HFFc6 (cell line): ENCODE data around the gene FHOD3. TPM values are rescaled to one million over a fixed set of nuclear protein-coding genes. Genes with fewer than 3 reads are reported as not detected.

Experiments used
- DNase-seq: peaks from one replicate; pipeline ENCODE4 v3.0.0-alpha.2; 2018
- H3K27ac Mint-ChIP-seq: 2 replicates; pipeline ENCODE4 v1.8.0; 2020; ENCODE audit warnings: mild to moderate bottlenecking, mixed read lengths
- H3K27me3 Mint-ChIP-seq: 2 replicates; pipeline ENCODE4 v1.8.0; 2021; ENCODE audit warnings: mild to moderate bottlenecking, moderate library complexity, mixed read lengths; ENCODE audit not compliant: insufficient read depth
- H3K36me3 Mint-ChIP-seq: 2 replicates; pipeline ENCODE4 v1.8.0; 2021; ENCODE audit warnings: low read depth, mixed read lengths
- H3K4me1 Mint-ChIP-seq: 2 replicates; pipeline ENCODE4 v1.8.0; 2020; ENCODE audit warnings: low read depth, mixed read lengths
- H3K4me3 Mint-ChIP-seq: 2 replicates; pipeline ENCODE4 v1.8.0; 2020; ENCODE audit warnings: mild to moderate bottlenecking, moderate library complexity, mixed read lengths
- H3K9me3 Mint-ChIP-seq: 2 replicates; pipeline ENCODE4 v1.8.0; 2020; ENCODE audit warnings: mild to moderate bottlenecking, mixed read lengths
- total RNA-seq, 6 experiments: library from RNA; stranded (reverse); fragmentation: NEBNext Ultra II Directional; extraction: Animal tissue kit (Norgen Biotek cat#: 25700); gene quantifications; 2 replicates in 1 of 6; 3 replicates in 5 of 6; pipeline ENCODE4 v1.2.3, GENCODE V29; 2021
- TF ChIP-seq, protein P1 (sequence below): fragments of 200-600 bp; sonication (generic); IDR thresholded peaks from 2 replicates; pipeline ENCODE4 v1.5.0; 2021; ENCODE audit warnings: antibody characterized with exemption, mild to moderate bottlenecking

Gene FHOD3
- total RNA-seq, 6 experiments from 2014 or later: 32.8 to 67.6 (median 61.4) TPM

DNA sequence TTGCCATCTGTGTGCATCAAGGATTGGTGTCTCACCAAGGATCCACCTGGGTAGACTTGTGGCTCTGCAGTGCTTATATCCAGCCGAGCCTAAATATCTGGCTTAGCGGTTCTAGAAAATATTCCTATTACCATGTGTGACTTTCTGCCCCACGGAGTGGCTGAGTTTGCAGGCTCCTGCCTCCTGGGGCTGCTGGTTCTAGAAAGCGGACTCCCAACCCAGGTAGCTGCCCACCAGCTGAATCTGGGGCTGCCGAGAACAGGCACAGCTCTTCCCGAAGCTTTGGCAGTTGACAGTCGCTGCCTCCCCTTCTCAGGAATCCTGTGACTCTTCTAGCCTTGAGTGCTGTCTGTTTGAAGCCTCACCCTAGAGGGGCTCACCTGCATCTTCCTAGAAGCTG, 426.7 kb downstream of the FHOD3 start:
- Mint-ChIP-seq H3K27ac (no peak overlapping the region; the same call in 1 of the 2 replicates), H3K9me3 (no peaks in the 10 kb centered on the region), H3K36me3 (peaks cover 19% of the 10 kb centered on the region), H3K4me3 (no peak overlapping the region), H3K27me3 (peaks cover 6% of the 10 kb centered on the region), H3K4me1 (peaks cover 5% of the 10 kb centered on the region)
- DNase-seq: no peak
- TF ChIP-seq, protein P1, sequence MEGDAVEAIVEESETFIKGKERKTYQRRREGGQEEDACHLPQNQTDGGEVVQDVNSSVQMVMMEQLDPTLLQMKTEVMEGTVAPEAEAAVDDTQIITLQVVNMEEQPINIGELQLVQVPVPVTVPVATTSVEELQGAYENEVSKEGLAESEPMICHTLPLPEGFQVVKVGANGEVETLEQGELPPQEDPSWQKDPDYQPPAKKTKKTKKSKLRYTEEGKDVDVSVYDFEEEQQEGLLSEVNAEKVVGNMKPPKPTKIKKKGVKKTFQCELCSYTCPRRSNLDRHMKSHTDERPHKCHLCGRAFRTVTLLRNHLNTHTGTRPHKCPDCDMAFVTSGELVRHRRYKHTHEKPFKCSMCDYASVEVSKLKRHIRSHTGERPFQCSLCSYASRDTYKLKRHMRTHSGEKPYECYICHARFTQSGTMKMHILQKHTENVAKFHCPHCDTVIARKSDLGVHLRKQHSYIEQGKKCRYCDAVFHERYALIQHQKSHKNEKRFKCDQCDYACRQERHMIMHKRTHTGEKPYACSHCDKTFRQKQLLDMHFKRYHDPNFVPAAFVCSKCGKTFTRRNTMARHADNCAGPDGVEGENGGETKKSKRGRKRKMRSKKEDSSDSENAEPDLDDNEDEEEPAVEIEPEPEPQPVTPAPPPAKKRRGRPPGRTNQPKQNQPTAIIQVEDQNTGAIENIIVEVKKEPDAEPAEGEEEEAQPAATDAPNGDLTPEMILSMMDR: no peak

DNA sequence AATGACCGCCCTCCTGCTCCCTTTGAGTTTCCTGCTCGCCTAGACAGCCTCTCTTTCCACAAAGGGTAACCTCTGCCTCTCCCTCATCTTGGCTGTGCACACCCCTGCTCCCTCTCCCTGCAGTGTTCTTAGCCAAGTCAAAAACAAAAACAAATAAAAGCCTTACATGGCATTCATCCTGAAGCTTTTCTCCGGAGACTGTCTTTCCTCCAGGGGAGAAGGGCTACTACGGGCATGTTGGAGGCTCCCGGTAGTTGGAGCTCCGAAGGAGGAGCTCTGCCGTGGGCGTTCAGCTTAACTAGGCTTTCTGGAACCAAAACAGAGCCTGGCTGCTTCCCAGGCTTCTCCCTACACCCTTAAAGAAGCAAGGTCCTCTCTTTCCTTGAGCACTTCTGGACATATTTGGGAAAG, 427.1 kb downstream of the FHOD3 start:
- no peak for DNase-seq
- Mint-ChIP-seq H3K27ac (peak overlapping the region; percentile 24; the same call in 1 of the 2 replicates), H3K27me3 (peaks cover 6% of the 10 kb centered on the region), H3K4me3 (no peak overlapping the region), H3K36me3 (peaks cover 16% of the 10 kb centered on the region), H3K4me1 (peaks cover 6% of the 10 kb centered on the region), H3K9me3 (no peaks in the 10 kb centered on the region)
- TF ChIP-seq, protein P1: no peak

- Mint-ChIP-seq H3K27me3 (peaks cover 5% of the 10 kb centered on the region), H3K4me3 (no peak overlapping the region), H3K36me3 (peaks cover 37% of the 10 kb centered on the region), H3K9me3 (no peaks in the 10 kb centered on the region), H3K27ac (no peak overlapping the region), H3K4me1 (peaks cover 6% of the 10 kb centered on the region)
- DNase-seq: no peak
- TF ChIP-seq, protein P1: no peak
Observed at GRCh38 chr18:36728345-36728744, 430.8 kb downstream of the FHOD3 start.

DNA sequence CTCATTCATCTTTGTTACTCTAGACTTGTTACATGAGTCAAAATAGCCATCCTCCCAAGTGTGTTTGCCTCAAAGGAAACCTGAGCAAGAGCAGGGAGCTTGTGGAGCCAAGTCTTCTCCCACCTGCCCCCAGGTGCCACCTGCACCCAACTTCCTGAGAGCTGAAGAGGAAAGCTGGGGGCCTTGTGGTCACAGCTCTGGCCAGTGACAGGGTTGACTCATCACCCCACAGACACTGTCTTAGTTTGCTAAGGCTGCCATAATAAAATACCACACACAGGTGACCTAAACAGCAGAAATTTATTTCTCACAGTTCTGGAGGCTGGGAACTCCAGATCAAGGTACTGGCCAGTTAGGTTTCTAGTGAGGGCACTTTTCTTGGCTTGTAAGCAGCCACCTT, 431.7 kb downstream of the FHOD3 start:
- peaks cover 5% of the 10 kb centered on the region for H3K27me3 Mint-ChIP-seq

DNA sequence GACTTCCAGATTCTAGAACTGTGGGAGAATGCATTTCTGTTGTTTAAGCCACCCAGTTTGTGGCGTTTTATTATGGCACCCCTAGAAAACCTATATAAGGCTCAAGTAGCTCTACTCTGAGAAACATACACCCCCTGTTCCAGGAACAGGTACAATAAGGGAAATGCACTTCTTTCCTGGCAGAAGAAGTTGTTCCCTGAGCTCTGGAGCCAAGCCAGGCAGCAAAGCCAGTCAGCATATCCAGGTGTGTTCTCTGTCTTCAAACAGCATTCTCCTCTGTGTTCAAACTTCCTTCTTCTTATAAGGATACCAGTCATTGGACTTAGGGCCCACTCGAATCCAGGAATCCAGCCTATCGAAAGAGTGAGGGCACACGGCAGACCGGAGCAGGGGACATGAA, 434.8 kb downstream of the FHOD3 start:
- Mint-ChIP-seq H3K27me3 (peaks cover 2% of the 10 kb centered on the region), H3K36me3 (peaks cover 33% of the 10 kb centered on the region), H3K27ac (no peak overlapping the region), H3K4me3 (no peak overlapping the region), H3K4me1 (peaks cover 6% of the 10 kb centered on the region), H3K9me3 (no peaks in the 10 kb centered on the region)
- TF ChIP-seq, protein P1: no peak
- DNase-seq: no peak

More for the DNA sequence above, 431.7 kb downstream of the FHOD3 start:
- TF ChIP-seq, protein P1: no peak
- peak overlapping the region; percentile 26; the same call in 1 of the 2 replicates for H3K27ac Mint-ChIP-seq
- DNase-seq: no peak
- H3K9me3 Mint-ChIP-seq: no peaks in the 10 kb centered on the region
- no peak overlapping the region for H3K4me3 Mint-ChIP-seq
- H3K4me1 Mint-ChIP-seq: peaks cover 6% of the 10 kb centered on the region
- H3K36me3 Mint-ChIP-seq: peaks cover 33% of the 10 kb centered on the region

GRCh38 chr18:36733150-36733549, 435.6 kb downstream of the FHOD3 start:
- no peak for DNase-seq
- peaks cover 2% of the 10 kb centered on the region for H3K27me3 Mint-ChIP-seq
- no peaks in the 10 kb centered on the region for H3K9me3 Mint-ChIP-seq
- no peak overlapping the region for H3K27ac Mint-ChIP-seq
- H3K4me3 Mint-ChIP-seq: no peak overlapping the region
- peaks cover 6% of the 10 kb centered on the region for H3K4me1 Mint-ChIP-seq
- peaks cover 33% of the 10 kb centered on the region for H3K36me3 Mint-ChIP-seq
- TF ChIP-seq, protein P1: peak; percentile 58
